Right ventricle myocardium inferior (tissue), 1 donor: Measurements from ENCODE around the gene DYRK4. TPM values are rescaled to one million over a fixed set of nuclear protein-coding genes. Genes with fewer than 3 reads are reported as not detected.
A peak's percentile ranks its signal among the peaks of the same experiment; 100 is the strongest.

Experiments
- ATAC-seq: fragments of 200-7000 bp; cut with Tn5 transposase; one replicate; pipeline ENCODE4 v1.9.1; 2020; ENCODE audit warnings: mild to moderate bottlenecking, moderate library complexity
- DNase-seq: peaks from one replicate; pipeline ENCODE4 v3.0.0; 2021; ENCODE audit errors: missing footprints
- intact Hi-C: fragments of 100-400 bp; cut with DNase I; formaldehyde crosslinking; loops from one replicate; pipeline ENCODE4 v1.11.0; 2022
- total RNA-seq: library from RNA; stranded (reverse); fragmentation: NEBNext Ultra II Directional; extraction: Animal tissue kit (Norgen Biotek cat#: 25700); gene quantifications from one replicate; pipeline ENCODE4 v1.2.1, GENCODE V29; 2021
- donor health status: DM: no; HTN: yes; CAD: no; lungs with severe emphysema.

Gene DYRK4
- total RNA-seq, 1 donor from 2014 or later = 22.7 TPM

DNA sequence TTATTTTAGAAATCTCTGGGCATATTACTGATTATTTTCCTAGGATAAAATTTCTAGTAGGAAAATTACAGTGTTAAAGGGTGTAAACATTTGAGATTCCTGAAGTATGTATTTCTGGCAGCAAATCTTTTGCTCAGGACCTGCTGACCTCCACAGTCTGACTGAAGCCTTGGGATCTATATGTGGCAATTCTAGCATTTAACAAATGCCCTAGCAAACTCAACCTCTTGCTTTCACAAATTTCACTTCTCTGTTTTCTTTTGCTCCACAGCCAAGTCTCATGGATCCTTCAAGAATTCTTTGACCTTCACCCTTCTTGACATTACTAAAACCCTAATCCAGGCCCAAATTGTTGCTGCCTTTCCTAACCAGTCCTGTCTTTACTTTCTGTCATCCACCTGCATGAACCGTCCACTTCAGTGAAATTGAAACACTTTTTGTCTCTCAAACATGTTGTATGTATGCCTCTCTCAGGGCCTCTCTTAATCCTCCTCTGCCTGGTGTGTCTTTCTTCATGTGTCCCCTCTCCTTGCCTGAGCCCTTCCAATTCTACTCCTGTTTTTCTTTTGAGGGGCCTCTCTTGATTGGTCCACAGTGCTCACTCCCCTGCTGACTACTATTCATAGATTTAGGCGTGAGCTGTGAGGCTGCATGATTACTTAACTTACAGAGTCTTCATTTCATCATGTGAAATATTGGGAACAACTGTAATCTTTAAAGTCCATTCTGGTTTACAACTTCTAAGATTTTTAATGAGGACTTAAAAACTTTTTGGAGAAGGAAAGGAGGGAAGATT lies 5.1 kb upstream of the DYRK4 start:
- ATAC-seq (no peak), DNase-seq (no peak)
- intact Hi-C loops = no loop called here

GRCh38 chr12:4557586-4557985 lies 4.4 kb upstream of the DYRK4 start:
- intact Hi-C loops = no loop called here
- ATAC-seq (no peak), DNase-seq (no peak)

GRCh38 chr12:4558171-4558570 lies 3.8 kb upstream of the DYRK4 start:
- ATAC-seq = no peak
- no peak for DNase-seq
- intact Hi-C loops = no loop called here

- intact Hi-C loops = no loop called here
- ATAC-seq = no peak
Observed at GRCh38 chr12:4563336-4563735, 1.3 kb downstream of the DYRK4 start.

GRCh38 chr12:4564818-4565217 lies 2.8 kb downstream of the DYRK4 start:
- intact Hi-C loops = no loop called here
- no peak for ATAC-seq
- no peak for DNase-seq

More at GRCh38 chr12:4563336-4563735, 1.3 kb downstream of the DYRK4 start:
- no peak for DNase-seq

GRCh38 chr12:4566474-4566873 lies 4.5 kb downstream of the DYRK4 start:
- DNase-seq (no peak), ATAC-seq (no peak)
- intact Hi-C loops = no loop called here

- DNase-seq (no peak), ATAC-seq (peak; percentile 52)
- intact Hi-C loops = no loop called here
Observed at GRCh38 chr12:4567073-4567881, 5.3 kb downstream of the DYRK4 start.

DNA sequence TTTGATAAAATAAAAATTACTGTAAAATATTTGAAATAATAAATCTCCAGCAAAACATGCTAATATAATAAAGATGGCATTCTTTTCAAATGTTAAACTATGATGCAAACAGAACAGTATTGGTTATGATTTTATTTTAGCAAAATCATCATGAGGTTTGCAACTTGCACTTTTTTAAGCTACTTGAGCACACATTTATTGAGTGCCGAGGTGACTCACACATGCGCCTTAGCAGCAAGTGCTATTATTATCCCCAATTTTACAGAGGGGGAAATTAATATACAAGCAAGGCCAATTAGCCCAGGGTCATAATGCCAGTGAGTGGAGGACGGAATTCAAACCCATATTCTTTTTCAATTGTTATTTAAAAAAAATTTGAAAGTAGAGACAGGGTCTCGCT lies 7.3 kb downstream of the DYRK4 start:
- DNase-seq (no peak), ATAC-seq (no peak)
- intact Hi-C loops = no loop called here

- DNase-seq (no peak), ATAC-seq (no peak)
- intact Hi-C loops = no loop called here
Observed at GRCh38 chr12:4572680-4573079, 10.7 kb downstream of the DYRK4 start.

- intact Hi-C loops = no loop called here
- DNase-seq = no peak
- ATAC-seq = peak; percentile 34
Observed at GRCh38 chr12:4579305-4580102, 17.5 kb downstream of the DYRK4 start.

DNA sequence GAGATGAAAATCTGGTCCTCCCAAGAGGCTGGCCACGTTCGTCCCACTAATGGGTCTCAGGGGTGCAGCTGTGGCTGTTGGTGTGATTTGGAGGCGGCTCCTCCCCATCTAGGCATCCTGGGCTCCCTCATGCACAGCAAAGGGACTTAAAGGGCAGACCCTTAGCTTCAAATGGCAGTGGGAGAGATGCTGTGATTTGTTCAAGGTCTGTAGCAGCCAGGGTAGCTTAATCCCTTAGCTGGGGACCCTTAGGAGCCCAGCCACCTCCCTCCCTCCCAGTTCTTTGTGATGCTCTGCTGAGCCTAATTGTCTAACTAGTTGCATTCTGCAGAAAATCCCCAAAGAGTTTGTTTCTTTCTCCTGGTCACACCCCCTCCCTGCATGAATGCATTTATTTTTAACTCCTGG lies 18.3 kb downstream of the DYRK4 start:
- DNase-seq (no peak), ATAC-seq (no peak)
- intact Hi-C loops = no loop called here

DNA sequence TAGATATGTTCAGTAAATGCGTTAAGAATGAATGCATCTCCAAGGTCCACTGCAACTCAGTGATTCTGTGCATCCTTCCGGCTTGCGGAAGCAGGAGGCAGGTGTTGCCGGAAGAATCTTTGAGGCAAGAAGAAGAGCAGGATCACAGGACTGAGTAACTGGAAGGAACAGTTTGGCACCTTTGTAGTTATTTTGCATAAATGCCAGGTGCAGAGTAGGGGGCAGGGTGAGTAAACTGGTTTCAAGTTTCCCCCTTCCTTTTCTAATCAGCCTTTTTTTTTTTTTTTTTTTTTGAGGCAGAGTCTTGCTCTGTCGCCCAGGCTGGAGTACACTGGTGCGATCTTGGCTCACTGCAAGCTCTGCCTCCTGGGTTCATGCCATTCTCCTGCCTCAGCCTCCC lies 22.3 kb downstream of the DYRK4 start:
- intact Hi-C loops = no loop called here
- ATAC-seq = no peak
- DNase-seq = no peak

DNA sequence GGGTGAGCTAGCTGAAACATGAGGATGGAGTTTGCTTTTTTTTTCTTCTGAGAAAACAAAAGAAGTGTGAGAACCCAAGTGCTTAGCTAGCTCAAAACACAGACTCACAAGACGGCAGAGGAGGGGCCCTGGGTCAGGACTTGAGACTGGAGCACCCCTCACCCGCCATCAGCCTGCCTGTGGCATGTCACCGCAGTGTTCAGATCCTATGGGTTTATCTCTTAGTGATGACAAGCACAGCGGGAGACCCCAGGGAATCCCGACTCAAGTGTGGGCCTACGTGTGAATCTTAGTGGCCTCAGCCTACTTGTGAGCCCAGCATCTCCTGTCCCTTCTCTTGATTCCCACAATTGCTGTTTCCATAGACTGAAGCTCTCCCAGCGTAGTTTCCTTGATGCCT lies 22.9 kb downstream of the DYRK4 start:
- no peak for ATAC-seq
- intact Hi-C loops = no loop called here
- no peak for DNase-seq

GRCh38 chr12:4586500-4586899 lies 24.5 kb downstream of the DYRK4 start:
- no peak for DNase-seq
- intact Hi-C loops = no loop called here
- ATAC-seq = no peak

DNA sequence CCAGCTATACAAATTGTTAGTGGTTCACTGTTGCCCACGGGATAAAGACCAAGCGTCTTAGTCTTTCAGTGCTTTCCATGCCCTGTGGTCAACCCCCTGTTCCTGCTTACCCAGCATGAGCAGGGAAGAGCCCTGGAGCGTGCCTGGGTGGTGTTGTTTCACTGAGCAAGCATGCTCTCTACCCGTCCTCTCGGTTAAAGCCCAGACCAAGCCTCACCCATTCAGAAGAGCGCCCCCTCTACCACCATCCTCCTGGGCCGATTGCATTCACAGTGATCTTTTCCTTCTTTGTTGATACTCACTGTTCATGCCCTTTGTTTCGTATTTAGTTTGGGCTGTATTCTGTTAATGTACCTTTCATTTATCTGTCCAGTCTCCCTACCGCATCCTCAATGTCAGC lies 25.1 kb downstream of the DYRK4 start:
- DNase-seq (no peak), ATAC-seq (no peak)
- intact Hi-C loops = no loop called here

- DNase-seq = no peak
- no peak for ATAC-seq
- intact Hi-C loops = no loop called here
Observed at GRCh38 chr12:4588916-4589315, 26.9 kb downstream of the DYRK4 start.

DNA sequence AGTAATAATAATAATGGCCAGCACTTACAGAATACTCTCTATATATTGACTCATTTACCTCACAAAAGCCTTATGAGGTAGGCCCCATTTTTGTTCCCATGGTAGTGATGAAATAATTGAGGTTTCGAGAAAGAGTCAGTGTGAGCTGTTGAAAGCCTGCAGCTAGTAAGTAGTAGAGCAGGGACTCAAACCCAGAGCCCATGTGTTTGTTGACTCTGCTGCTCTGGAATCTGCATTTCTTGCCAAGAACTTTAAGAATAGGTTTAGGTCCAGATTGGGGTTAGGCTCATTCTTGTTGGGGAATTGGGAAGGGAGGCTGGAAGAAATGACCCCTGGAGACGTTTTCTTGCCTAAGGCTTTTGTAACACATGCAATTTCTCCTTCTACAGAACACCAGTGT lies 27.9 kb downstream of the DYRK4 start:
- ATAC-seq (no peak), DNase-seq (no peak)
- intact Hi-C loops = no loop called here

DNA sequence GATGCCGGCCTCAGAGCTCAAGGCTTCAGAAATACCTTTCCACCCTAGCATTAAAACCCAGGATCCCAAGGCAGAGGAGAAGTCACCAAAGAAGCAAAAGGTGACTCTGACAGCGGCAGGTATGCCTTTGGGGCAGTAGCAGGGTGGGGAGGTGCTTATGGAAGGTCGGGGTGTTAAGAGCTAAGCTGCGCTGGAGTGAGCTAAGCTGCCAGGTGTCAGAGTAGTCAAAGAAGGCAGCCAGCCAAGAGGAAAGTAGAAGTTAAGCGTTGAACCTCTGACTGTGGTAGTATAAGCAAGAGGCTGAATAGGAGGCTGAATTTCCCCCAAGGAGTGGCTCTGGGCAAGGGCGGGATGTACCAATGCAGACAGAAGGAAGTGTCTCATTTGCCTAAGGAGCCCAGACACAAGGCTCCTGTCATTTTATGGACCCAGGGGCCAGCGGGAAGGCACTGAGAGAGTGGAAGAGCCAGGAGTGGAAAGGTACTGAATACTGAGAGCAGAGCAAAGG lies 29.2 kb downstream of the DYRK4 start:
- ATAC-seq = no peak
- DNase-seq = no peak
- intact Hi-C loops = no loop called here

DNA sequence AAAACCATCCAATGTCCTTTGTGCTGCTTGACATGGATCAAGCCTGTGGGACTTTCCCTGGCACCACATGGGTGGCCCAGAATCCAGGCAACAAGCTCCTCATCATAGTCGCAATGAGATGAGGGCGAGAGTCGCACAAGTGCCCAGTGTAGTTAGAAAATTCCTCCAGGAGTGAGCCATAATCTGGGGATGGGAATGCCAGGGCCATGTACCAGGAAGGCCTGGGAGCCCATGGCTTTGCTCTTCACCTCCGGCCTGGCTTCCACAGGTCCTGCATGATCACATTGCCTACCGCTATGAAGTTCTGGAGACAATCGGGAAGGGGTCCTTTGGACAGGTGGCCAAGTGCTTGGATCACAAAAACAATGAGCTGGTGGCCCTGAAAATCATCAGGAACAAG lies 33.9 kb downstream of the DYRK4 start:
- intact Hi-C loops = no loop called here
- DNase-seq (no peak), ATAC-seq (no peak)
